Measurements from ENCODE around the gene LRRC9. TPM values are rescaled to one million over a fixed set of nuclear protein-coding genes. Genes with fewer than 3 reads are reported as not detected.

LRRC9 gene
- total RNA-seq, 1 experiment from 2014 or later: 0.77 TPM

DNA sequence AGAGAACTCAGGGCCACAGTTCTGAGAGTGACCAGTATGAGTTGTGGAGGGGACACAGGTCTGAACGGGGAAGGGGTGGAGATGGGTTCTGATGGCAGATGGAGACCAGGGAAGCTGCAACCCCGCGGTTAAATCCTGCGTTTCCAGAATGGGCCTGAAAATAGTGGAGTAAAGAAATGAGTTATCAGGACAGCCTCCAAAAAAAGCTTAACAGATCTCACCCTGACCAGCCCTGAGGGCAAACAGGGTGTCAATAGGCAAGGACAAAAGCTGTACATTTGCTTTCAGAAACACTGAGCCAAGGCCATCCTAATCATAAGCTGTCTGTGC is 48.8 kb upstream of the LRRC9 start:
- no peak overlapping the region for H2BK20ac ChIP-seq (ENCODE audit: low read depth, low read length, poor library complexity, severe bottlenecking)
- no CpG with 5 or more reads among the region's 4 CpGs for WGBS (ENCODE audit: extremely low coverage, insufficient read length, low lambda C conversion rate)
- no peak overlapping the region for H3K27ac Mint-ChIP-seq
- no peaks in the 10 kb centered on the region for H3K9me3 ChIP-seq (ENCODE audit: control insufficient read depth, low read depth, low read length)
- no peak overlapping the region for H2AK5ac ChIP-seq (ENCODE audit: insufficient read length, low read length)
- peaks cover 11 to 12% of the 10 kb centered on the region in 2 experiments for H3K4me1 Mint-ChIP-seq
- H4K20me1 ChIP-seq (ENCODE audit: control insufficient read depth, insufficient read depth, insufficient read length): no peaks in the 10 kb centered on the region
- H3K9ac ChIP-seq (ENCODE audit: extremely low read depth, insufficient read length, low read length): no peak overlapping the region
- H3K23me2 ChIP-seq (ENCODE audit: insufficient read length, low read depth, low read length, poor library complexity, severe bottlenecking): peaks cover 13% of the 10 kb centered on the region
- no peak overlapping the region for H4K91ac ChIP-seq (ENCODE audit: insufficient read length, low read depth, low read length)
- no peaks in the 10 kb centered on the region for H3K9me3 Mint-ChIP-seq
- no peak overlapping the region for H3K23ac ChIP-seq (ENCODE audit: insufficient read length, low read depth, low read length)
- DNase-seq: no peak
- no peak overlapping the region for H4K5ac ChIP-seq (ENCODE audit: insufficient read length, low read depth, low read length)
- H4K8ac ChIP-seq (replicated peaks; ENCODE audit: insufficient read length, low read depth, low read length): no peak overlapping the region
- no peak overlapping the region for H3K56ac ChIP-seq (ENCODE audit: insufficient read length, low read depth, low read length)
- no peak overlapping the region for H2BK15ac ChIP-seq (ENCODE audit: low read depth, low read length)
- H3K18ac ChIP-seq (ENCODE audit: insufficient read length, low read depth, low read length): no peak overlapping the region
- H3K4ac ChIP-seq (ENCODE audit: low read depth, low read length): no peak overlapping the region
- H3K27me3 Mint-ChIP-seq (ENCODE audit: low read depth): peaks cover 84% of the 10 kb centered on the region
- no peak overlapping the region for H3K27ac ChIP-seq (ENCODE audit: insufficient read length, low read depth, low read length)
- H3K36me3 Mint-ChIP-seq (ENCODE audit: insufficient read depth in 1 of 3, low read depth in 3 of 3): no peaks in the 10 kb centered on the region
- H2BK120ac ChIP-seq (ENCODE audit: low read depth, low read length, poor library complexity, severe bottlenecking): no peak overlapping the region
- H3K4me2 ChIP-seq (ENCODE audit: insufficient read depth, insufficient read length, low read length): peak overlapping the region; percentile 57
- H3K4me1 ChIP-seq (ENCODE audit: insufficient read depth, low read length): no peaks in the 10 kb centered on the region
- TF ChIP-seq, protein P1, sequence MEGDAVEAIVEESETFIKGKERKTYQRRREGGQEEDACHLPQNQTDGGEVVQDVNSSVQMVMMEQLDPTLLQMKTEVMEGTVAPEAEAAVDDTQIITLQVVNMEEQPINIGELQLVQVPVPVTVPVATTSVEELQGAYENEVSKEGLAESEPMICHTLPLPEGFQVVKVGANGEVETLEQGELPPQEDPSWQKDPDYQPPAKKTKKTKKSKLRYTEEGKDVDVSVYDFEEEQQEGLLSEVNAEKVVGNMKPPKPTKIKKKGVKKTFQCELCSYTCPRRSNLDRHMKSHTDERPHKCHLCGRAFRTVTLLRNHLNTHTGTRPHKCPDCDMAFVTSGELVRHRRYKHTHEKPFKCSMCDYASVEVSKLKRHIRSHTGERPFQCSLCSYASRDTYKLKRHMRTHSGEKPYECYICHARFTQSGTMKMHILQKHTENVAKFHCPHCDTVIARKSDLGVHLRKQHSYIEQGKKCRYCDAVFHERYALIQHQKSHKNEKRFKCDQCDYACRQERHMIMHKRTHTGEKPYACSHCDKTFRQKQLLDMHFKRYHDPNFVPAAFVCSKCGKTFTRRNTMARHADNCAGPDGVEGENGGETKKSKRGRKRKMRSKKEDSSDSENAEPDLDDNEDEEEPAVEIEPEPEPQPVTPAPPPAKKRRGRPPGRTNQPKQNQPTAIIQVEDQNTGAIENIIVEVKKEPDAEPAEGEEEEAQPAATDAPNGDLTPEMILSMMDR (conservative IDR thresholded peaks at IDR 0.05): no peak
- H3K79me1 ChIP-seq (ENCODE audit: insufficient read depth, low read depth, low read length, poor library complexity, severe bottlenecking): no peaks in the 10 kb centered on the region
- H2BK12ac ChIP-seq (ENCODE audit: insufficient read length, low read depth, low read length): no peak overlapping the region
- H2AFZ ChIP-seq (ENCODE audit: low read length): peak overlapping the region; percentile 43
- H3K79me2 ChIP-seq (ENCODE audit: insufficient read depth, low read length): no peaks in the 10 kb centered on the region
- H3K4me3 Mint-ChIP-seq: peak overlapping the region; percentile 78 to 95
- no peak overlapping the region for H3T11ph ChIP-seq (ENCODE audit: low read length)
- H2BK5ac ChIP-seq (ENCODE audit: insufficient read length, low read length): no peak overlapping the region
- H3K14ac ChIP-seq (ENCODE audit: insufficient read depth, low read length): no peak overlapping the region
- peaks cover 5% of the 10 kb centered on the region for H3K27me3 ChIP-seq (ENCODE audit: insufficient read depth, low read length)
